ENCODE measurements around the gene CLEC19A.

Gene CLEC19A

GRCh38 chr16:19292186-19292585 is 6.7 kb downstream of the CLEC19A start:
- no peaks in the 10 kb centered on the region for H3K79me2 ChIP-seq (ENCODE audit: insufficient read depth, low read depth)
- TF ChIP-seq CTCF (conservative IDR thresholded peaks at IDR 0.05; ENCODE audit: low read depth, low read length): no peak
- H3K27me3 ChIP-seq (ENCODE audit: insufficient read depth, low read depth): no peaks in the 10 kb centered on the region
- no peaks in the 10 kb centered on the region for H4K20me1 ChIP-seq (ENCODE audit: insufficient read depth)
- no peak overlapping the region for H3K9ac ChIP-seq
- no peak overlapping the region for H3K4me2 ChIP-seq
- H3K4me1 ChIP-seq (ENCODE audit: low read depth, poor library complexity, severe bottlenecking): no peaks in the 10 kb centered on the region
- H2AFZ ChIP-seq (ENCODE audit: low read depth): no peak overlapping the region
- H3K36me3 ChIP-seq (ENCODE audit: insufficient read depth): no peaks in the 10 kb centered on the region
- H3K4me3 ChIP-seq (IDR thresholded peaks at IDR 0.05; ENCODE audit: insufficient read depth, low read depth, low read length): no peak overlapping the region
- H3K27ac ChIP-seq: no peak overlapping the region

- no peak for TF ChIP-seq CTCF (conservative IDR thresholded peaks at IDR 0.05; ENCODE audit: low read depth, low read length)
- H4K20me1 ChIP-seq (ENCODE audit: insufficient read depth): no peaks in the 10 kb centered on the region
- no peak overlapping the region for H2AFZ ChIP-seq (ENCODE audit: low read depth)
- H3K4me1 ChIP-seq (ENCODE audit: low read depth, poor library complexity, severe bottlenecking): no peaks in the 10 kb centered on the region
- H3K36me3 ChIP-seq (ENCODE audit: insufficient read depth): no peaks in the 10 kb centered on the region
- no peaks in the 10 kb centered on the region for H3K27me3 ChIP-seq (ENCODE audit: insufficient read depth, low read depth)
- no peak overlapping the region for H3K4me2 ChIP-seq
- no peak overlapping the region for H3K9ac ChIP-seq
- H3K79me2 ChIP-seq (ENCODE audit: insufficient read depth, low read depth): no peaks in the 10 kb centered on the region
- H3K4me3 ChIP-seq (IDR thresholded peaks at IDR 0.05; ENCODE audit: insufficient read depth, low read depth, low read length): no peak overlapping the region
- no peak overlapping the region for H3K27ac ChIP-seq
Measured at GRCh38 chr16:19294156-19294649, 8.7 kb downstream of the CLEC19A start.

- Histone ChIP-seq H3K27ac (no peak overlapping the region), H3K27me3 (ENCODE audit: insufficient read depth, low read depth) (no peaks in the 10 kb centered on the region), H2AFZ (ENCODE audit: low read depth) (no peak overlapping the region), H3K4me3 (IDR thresholded peaks at IDR 0.05; ENCODE audit: insufficient read depth, low read depth, low read length) (no peak overlapping the region), H3K4me1 (ENCODE audit: low read depth, poor library complexity, severe bottlenecking) (no peaks in the 10 kb centered on the region), H3K79me2 (ENCODE audit: insufficient read depth, low read depth) (no peaks in the 10 kb centered on the region), H3K4me2 (no peak overlapping the region), H3K9ac (no peak overlapping the region), H3K36me3 (ENCODE audit: insufficient read depth) (no peaks in the 10 kb centered on the region), H4K20me1 (ENCODE audit: insufficient read depth) (no peaks in the 10 kb centered on the region)
- TF ChIP-seq CTCF (conservative IDR thresholded peaks at IDR 0.05; ENCODE audit: low read depth, low read length): no peak
Measured at GRCh38 chr16:19295393-19295792, 9.9 kb downstream of the CLEC19A start.

GRCh38 chr16:19297454-19297853 is 11.9 kb downstream of the CLEC19A start:
- H3K4me2 ChIP-seq: no peak overlapping the region
- no peak overlapping the region for H2AFZ ChIP-seq (ENCODE audit: low read depth)
- no peaks in the 10 kb centered on the region for H4K20me1 ChIP-seq (ENCODE audit: insufficient read depth)
- H3K9ac ChIP-seq: no peak overlapping the region
- H3K4me3 ChIP-seq (IDR thresholded peaks at IDR 0.05; ENCODE audit: insufficient read depth, low read depth, low read length): no peak overlapping the region
- no peak for TF ChIP-seq CTCF (conservative IDR thresholded peaks at IDR 0.05; ENCODE audit: low read depth, low read length)
- H3K4me1 ChIP-seq (ENCODE audit: low read depth, poor library complexity, severe bottlenecking): no peaks in the 10 kb centered on the region
- H3K79me2 ChIP-seq (ENCODE audit: insufficient read depth, low read depth): no peaks in the 10 kb centered on the region
- no peaks in the 10 kb centered on the region for H3K36me3 ChIP-seq (ENCODE audit: insufficient read depth)
- no peak overlapping the region for H3K27ac ChIP-seq
- H3K27me3 ChIP-seq (ENCODE audit: insufficient read depth, low read depth): no peaks in the 10 kb centered on the region
